ENCODE results near the gene FBXL3.

Gene FBXL3

DNA sequence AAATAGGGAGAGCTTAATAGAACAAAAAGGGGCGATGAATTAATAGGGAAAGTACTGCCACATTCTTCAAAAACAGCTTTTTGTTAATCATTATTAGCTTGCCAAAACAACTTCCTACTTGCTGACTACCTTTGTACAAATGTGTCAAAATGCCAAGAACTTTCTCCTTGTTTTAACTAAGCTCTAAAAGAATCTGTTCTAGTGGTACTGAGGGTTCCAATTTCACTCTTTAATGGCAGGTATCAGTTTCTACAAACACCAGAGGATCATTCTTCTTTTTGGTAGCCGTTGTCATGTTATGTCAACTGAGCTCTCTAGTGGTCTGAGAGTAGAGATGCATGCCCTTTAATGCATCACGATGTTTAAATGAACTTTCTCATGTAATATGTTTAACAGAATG, 29.4 kb upstream of the FBXL3 start:
- no peak overlapping the region for H3K4me3 ChIP-seq (ENCODE audit: low read length)
- TF ChIP-seq, protein P1, sequence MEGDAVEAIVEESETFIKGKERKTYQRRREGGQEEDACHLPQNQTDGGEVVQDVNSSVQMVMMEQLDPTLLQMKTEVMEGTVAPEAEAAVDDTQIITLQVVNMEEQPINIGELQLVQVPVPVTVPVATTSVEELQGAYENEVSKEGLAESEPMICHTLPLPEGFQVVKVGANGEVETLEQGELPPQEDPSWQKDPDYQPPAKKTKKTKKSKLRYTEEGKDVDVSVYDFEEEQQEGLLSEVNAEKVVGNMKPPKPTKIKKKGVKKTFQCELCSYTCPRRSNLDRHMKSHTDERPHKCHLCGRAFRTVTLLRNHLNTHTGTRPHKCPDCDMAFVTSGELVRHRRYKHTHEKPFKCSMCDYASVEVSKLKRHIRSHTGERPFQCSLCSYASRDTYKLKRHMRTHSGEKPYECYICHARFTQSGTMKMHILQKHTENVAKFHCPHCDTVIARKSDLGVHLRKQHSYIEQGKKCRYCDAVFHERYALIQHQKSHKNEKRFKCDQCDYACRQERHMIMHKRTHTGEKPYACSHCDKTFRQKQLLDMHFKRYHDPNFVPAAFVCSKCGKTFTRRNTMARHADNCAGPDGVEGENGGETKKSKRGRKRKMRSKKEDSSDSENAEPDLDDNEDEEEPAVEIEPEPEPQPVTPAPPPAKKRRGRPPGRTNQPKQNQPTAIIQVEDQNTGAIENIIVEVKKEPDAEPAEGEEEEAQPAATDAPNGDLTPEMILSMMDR (conservative IDR thresholded peaks at IDR 0.05; ENCODE audit: low read length), result no peak
- DNase-seq (ENCODE audit: low read depth), result no peak

DNA sequence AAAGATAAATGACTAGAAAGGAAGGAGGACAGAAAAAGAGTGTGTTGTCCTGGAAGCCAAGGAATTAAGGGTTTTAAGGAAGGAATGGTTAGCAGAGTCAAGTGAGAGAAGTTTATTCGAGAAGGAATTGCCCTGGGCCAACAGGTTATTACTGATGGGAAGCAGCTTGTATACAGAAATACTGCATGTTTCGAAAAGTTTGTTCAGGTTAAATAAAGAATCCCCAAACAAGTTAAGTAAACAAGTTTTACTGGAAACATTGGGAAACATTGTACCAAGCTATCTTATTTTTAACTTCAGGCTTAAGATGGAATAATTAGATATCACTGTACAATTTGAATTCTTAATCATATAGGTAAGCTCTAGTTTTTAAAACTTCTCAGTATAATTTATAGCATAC, 28.2 kb upstream of the FBXL3 start:
- TF ChIP-seq, protein P1 (conservative IDR thresholded peaks at IDR 0.05; ENCODE audit: low read length), result no peak
- H3K4me3 ChIP-seq (ENCODE audit: low read length), result no peak overlapping the region
- DNase-seq (ENCODE audit: low read depth), result no peak

DNA sequence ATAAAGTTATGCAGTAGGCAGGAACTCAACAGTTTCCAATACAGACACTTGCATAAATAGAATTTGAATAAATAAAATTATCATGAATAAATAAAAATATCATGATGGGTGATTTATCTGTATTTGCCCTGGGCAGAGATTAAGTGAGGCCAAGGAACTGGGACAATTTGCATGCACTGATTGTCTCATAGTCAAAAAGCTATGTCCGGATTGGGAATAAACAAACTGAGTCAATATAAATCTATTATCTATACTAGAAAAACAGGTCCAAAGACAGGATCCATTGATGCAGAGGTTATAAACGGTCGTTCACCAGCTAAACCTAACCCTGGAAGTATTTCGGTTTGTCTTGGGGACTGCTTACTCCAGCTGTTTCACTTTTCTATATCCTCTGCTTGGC, 26.2 kb upstream of the FBXL3 start:
- no peak for DNase-seq (ENCODE audit: low read depth)
- TF ChIP-seq, protein P1 (conservative IDR thresholded peaks at IDR 0.05; ENCODE audit: low read length), result no peak
- H3K4me3 ChIP-seq (ENCODE audit: low read length), result no peak overlapping the region

DNA sequence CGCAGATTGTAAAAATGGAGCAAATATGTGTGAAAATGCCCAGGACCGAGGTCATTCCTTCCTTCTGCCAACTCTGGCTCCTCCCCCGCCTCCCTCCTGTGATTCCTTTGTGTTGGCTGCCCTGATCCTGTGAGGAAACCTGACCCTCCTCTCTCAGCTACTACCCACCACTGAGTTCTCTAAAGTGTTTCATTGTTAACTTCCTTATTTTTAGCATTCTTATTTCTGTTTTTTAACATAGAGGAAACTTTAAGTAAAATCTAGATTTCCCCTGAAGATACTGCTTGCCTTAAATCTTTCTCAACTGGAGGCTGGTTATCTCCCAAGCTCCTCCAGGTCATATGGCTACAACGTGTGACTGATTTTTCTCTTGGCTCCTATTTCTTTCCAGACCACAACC, 21.7 kb upstream of the FBXL3 start:
- DNase-seq (ENCODE audit: low read depth), result peak; percentile 15
- TF ChIP-seq, protein P1 (conservative IDR thresholded peaks at IDR 0.05; ENCODE audit: low read length), result no peak
- H3K4me3 ChIP-seq (ENCODE audit: low read length), result no peak overlapping the region

DNA sequence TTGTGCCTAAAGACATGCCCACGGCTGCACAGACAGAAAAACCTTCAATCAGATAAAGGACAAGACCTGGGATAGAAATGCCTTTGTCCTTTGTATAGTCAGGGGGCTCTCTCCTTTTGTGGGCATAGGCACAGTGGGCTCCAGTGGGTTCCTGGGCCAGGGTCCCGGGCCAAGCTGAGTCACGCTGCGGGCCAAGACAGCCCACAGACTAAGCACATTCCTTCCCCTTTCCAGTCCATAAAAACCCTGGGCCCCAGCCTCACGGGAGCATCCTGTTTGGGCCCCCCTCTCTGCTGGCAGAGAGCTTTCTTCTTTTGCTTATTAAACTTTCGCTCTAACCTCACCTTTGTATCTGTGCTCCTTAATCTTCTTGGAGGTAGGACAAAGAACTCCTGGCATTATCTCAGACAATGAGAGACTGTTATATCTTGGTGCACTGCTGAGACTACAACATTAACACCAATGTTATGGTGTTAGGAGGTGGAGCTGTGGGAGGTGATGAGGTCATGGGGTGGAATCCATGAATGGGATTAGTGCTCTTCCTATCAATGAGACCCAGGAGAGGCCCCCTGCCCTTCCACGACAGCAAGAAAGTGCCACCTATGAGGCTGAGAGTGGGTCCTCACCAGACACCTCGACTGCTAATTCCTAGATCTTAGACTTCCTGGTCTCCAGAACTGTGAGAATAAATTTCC, 20.8 kb upstream of the FBXL3 start:
- TF ChIP-seq, protein P1 (conservative IDR thresholded peaks at IDR 0.05; ENCODE audit: low read length), result no peak
- DNase-seq (ENCODE audit: low read depth), result no peak
- H3K4me3 ChIP-seq (ENCODE audit: low read length), result no peak overlapping the region

DNA sequence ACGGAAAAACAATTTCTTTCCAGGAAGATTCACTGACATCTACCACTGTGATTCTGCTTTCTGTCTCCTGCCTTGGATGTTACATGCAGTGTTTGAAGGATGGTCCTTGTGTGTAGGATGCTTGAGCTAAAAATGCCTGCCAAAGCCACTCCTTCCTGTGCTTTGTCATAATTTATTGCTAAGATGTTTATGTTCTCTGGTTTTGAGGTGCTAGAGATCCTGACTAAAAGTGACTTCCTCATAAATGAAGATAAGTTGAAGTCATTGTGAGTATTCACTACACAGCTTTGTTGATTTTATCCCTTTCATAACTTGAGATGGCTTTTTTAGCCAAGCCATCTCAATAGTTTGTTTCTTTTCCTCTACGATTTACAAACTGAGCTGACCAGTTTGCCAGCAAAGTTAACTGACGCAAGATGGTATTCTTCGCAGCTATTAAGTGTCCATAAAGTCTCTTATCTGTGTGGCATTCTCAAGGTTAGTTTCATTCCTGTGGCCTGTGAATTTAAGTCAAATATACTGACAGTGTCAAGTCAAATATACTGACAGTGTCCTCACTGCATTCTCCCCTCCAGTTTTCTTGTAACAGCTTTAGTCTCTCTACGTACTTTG, 15.7 kb upstream of the FBXL3 start:
- TF ChIP-seq, protein P1 (conservative IDR thresholded peaks at IDR 0.05; ENCODE audit: low read length), result no peak
- H3K4me3 ChIP-seq (ENCODE audit: low read length), result no peak overlapping the region

DNA sequence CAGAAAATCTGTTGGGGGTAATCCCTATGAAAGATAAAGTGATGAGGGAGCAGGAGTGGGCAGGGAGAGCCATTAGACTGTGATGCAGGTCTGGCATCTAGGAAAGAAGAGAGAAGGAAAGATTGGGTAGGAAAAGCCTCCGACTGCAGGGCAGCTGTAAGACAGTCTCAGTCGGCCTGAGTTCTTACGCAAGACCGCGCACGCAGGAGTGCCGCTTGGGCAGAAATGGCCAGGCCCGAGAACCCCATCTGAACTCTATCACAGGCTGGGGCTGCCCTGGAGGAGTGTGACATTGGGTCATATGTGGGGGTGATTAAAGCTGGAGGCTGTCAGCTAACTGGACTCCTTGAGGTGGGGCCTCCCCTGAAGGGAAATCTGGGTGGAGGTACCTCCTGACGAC, 13.9 kb upstream of the FBXL3 start:
- DNase-seq (ENCODE audit: low read depth), result no peak
- TF ChIP-seq, protein P1 (conservative IDR thresholded peaks at IDR 0.05; ENCODE audit: low read length), result no peak

More for the DNA sequence above, 15.7 kb upstream of the FBXL3 start:
- no peak for DNase-seq (ENCODE audit: low read depth)

More for the DNA sequence above, 13.9 kb upstream of the FBXL3 start:
- H3K4me3 ChIP-seq (ENCODE audit: low read length), result no peak overlapping the region
